HG03571 (cell line): ENCODE measurements around the gene AGPAT2.

Experiments
- ATAC-seq: cut with Tn5 transposase; IDR thresholded peaks from one replicate; pipeline ENCODE4 v1.9.1; 2021; ENCODE audit not compliant: unreplicated experiment

The AGPAT2 gene

GRCh38 chr9:136662656-136663581, 24.3 kb downstream of the AGPAT2 start, which contains the start of gene EGFL7:
Gene EGFL7, plus strand, starts transcription at chr9:136662916. Its CDS starts 5,367 bp downstream, at chr9:136668283.
- ATAC-seq = no peak

- no peak for ATAC-seq
Observed at GRCh38 chr9:136662326-136662655, 25.0 kb downstream of the AGPAT2 start.

- ATAC-seq = no peak
Observed at GRCh38 chr9:136661641-136662325, 25.5 kb downstream of the AGPAT2 start.

- no peak for ATAC-seq
Observed at GRCh38 chr9:136660971-136661550, 26.2 kb downstream of the AGPAT2 start.

- no peak for ATAC-seq
Observed at GRCh38 chr9:136659861-136660784, 27.1 kb downstream of the AGPAT2 start.

- no peak for ATAC-seq
Observed at GRCh38 chr9:136658849-136659535, 28.3 kb downstream of the AGPAT2 start.

GRCh38 chr9:136657974-136658848, 29.0 kb downstream of the AGPAT2 start:
- ATAC-seq = no peak

GRCh38 chr9:136656795-136657611, 30.3 kb downstream of the AGPAT2 start:
- ATAC-seq = no peak

GRCh38 chr9:136656183-136656738, 31.0 kb downstream of the AGPAT2 start:
- no peak for ATAC-seq

GRCh38 chr9:136655536-136656182, 31.6 kb downstream of the AGPAT2 start:
- ATAC-seq = no peak

GRCh38 chr9:136654820-136655535, 32.3 kb downstream of the AGPAT2 start:
- no peak for ATAC-seq

GRCh38 chr9:136653323-136654079, 33.8 kb downstream of the AGPAT2 start:
- ATAC-seq = no peak

- no peak for ATAC-seq
Observed at GRCh38 chr9:136651860-136652259, 35.4 kb downstream of the AGPAT2 start.

GRCh38 chr9:136650648-136651047, 36.6 kb downstream of the AGPAT2 start:
- no peak for ATAC-seq

- ATAC-seq = no peak
Observed at GRCh38 chr9:136650021-136650420, 37.2 kb downstream of the AGPAT2 start.

- ATAC-seq = no peak
Observed at GRCh38 chr9:136648751-136649150, 38.5 kb downstream of the AGPAT2 start.
